HG03066 (cell line): ENCODE measurements around the gene SIVA1.

Experiments used
- ATAC-seq: cut with Tn5 transposase; IDR thresholded peaks from one replicate; pipeline ENCODE4 v1.9.1; 2021; ENCODE audit warnings: low read depth; ENCODE audit not compliant: unreplicated experiment

SIVA1 gene

GRCh38 chr14:104734051-104734587 is 18.8 kb upstream of the SIVA1 start:
- ATAC-seq, result no peak

- ATAC-seq, result no peak
Measured at GRCh38 chr14:104734601-104734990, 18.4 kb upstream of the SIVA1 start.

- no peak for ATAC-seq
Measured at GRCh38 chr14:104734991-104735779, 17.8 kb upstream of the SIVA1 start.

GRCh38 chr14:104735830-104736642 is 16.9 kb upstream of the SIVA1 start:
- ATAC-seq, result no peak

GRCh38 chr14:104738375-104739019 is 14.4 kb upstream of the SIVA1 start:
- no peak for ATAC-seq

GRCh38 chr14:104739026-104739425 is 13.9 kb upstream of the SIVA1 start:
- ATAC-seq, result no peak

- no peak for ATAC-seq
Measured at GRCh38 chr14:104739546-104740516, 13.1 kb upstream of the SIVA1 start.

- no peak for ATAC-seq
Measured at GRCh38 chr14:104741108-104741802, 11.7 kb upstream of the SIVA1 start.

GRCh38 chr14:104741803-104742251 is 11.1 kb upstream of the SIVA1 start:
- ATAC-seq, result no peak

- ATAC-seq, result no peak
Measured at GRCh38 chr14:104742586-104743455, 10.1 kb upstream of the SIVA1 start.

GRCh38 chr14:104743461-104744380 is 9.2 kb upstream of the SIVA1 start:
- ATAC-seq, result no peak

GRCh38 chr14:104744484-104744883 is 8.5 kb upstream of the SIVA1 start:
- no peak for ATAC-seq

- no peak for ATAC-seq
Measured at GRCh38 chr14:104745431-104745830, 7.5 kb upstream of the SIVA1 start.

- no peak for ATAC-seq
Measured at GRCh38 chr14:104746071-104746545, 6.8 kb upstream of the SIVA1 start.

GRCh38 chr14:104746934-104747481 is 5.9 kb upstream of the SIVA1 start:
- no peak for ATAC-seq

- no peak for ATAC-seq
Measured at GRCh38 chr14:104747876-104748275, 5.1 kb upstream of the SIVA1 start.

- ATAC-seq, result no peak
Measured at GRCh38 chr14:104749111-104749649, 3.8 kb upstream of the SIVA1 start.
